Upper lobe of left lung (tissue), 6 donors: ENCODE data around the gene EN2. TPM values are rescaled to one million over a fixed set of nuclear protein-coding genes. Genes with fewer than 3 reads are reported as not detected.

Experiments
- ATAC-seq, 2 donors: fragments of 200-7000 bp; cut with Tn5 transposase; one replicate each; pipeline ENCODE4 v1.9.1; 2022; ENCODE audit warnings: mild to moderate bottlenecking in 2 of 2, moderate library complexity in 2 of 2; ENCODE audit not compliant: low FRiP score in 2 of 2
- DNase-seq, 2 donors: peaks; one replicate each; pipeline ENCODE4 v3.0.0-alpha.2; 2019 to 2020
- H3K27ac ChIP-seq, 4 donors: fragments of 200-600 bp; sonication (generic); one replicate each; pipeline ENCODE4 v1.5.1; 2016 to 2019
- H3K27me3 ChIP-seq, 4 donors: fragments of 200-600 bp; sonication (generic); one replicate each; pipeline ENCODE4 v1.5.1; 2017 to 2019
- H3K36me3 ChIP-seq, 4 donors: fragments of 200-600 bp; sonication (generic); one replicate each; pipeline ENCODE4 v1.5.1; 2016 to 2019
- H3K4me1 ChIP-seq, 4 donors: fragments of 200-600 bp; sonication (generic); one replicate each; pipeline ENCODE4 v1.5.1; 2018 to 2019
- H3K4me3 ChIP-seq, 4 donors: fragments of 200-600 bp; sonication (generic); one replicate each; pipeline ENCODE4 v1.5.1; 2017 to 2019; ENCODE audit warnings: mild to moderate bottlenecking in 2 of 4, moderate library complexity in 1 of 4
- H3K9me3 ChIP-seq, 4 donors: fragments of 200-600 bp; sonication (generic); one replicate each; pipeline ENCODE4 v1.5.1; 2018 to 2019
- CTCF ChIP-seq, 6 experiments: fragments of 450-650 bp in 4 of 6; fragments of 200-600 bp in 2 of 6; sonication (generic) in 2 of 6; IDR thresholded peaks; one replicate each; pipeline ENCODE4 v1.5.1; 2016 to 2019; ENCODE audit warnings: antibody characterized with exemption in 6 of 6
- EP300 ChIP-seq, 4 donors: sonication (generic); formaldehyde crosslinking; IDR thresholded peaks; one replicate each; pipeline ENCODE4 v1.5.1; 2017; ENCODE audit warnings: antibody characterized with exemption in 4 of 4, control low read depth in 2 of 4
- POLR2A ChIP-seq, 4 donors: fragments of 450-650 bp; IDR thresholded peaks; one replicate each; pipeline ENCODE4 v1.5.1; 2016 to 2017; ENCODE audit warnings: antibody characterized with exemption in 4 of 4, mild to moderate bottlenecking in 2 of 4
- POLR2AphosphoS5 ChIP-seq, 2 donors: sonication (generic); formaldehyde crosslinking; IDR thresholded peaks; one replicate each; pipeline ENCODE4 v1.5.1; 2017; ENCODE audit warnings: antibody characterized with exemption in 2 of 2
- WGBS, 2 donors: methylation state at CpG; one replicate each; pipeline ENCODE4 v1.1.5; 2017 to 2018; 5-methylcytosine and 5-hydroxymethylcytosine counted together
- total RNA-seq, 6 donors: library from RNA; depleted of rRNA in 4 of 6; stranded (reverse); fragments of >200 nt in 4 of 6; gene quantifications; one replicate each; pipeline versions ENCODE4 v1.1.0 to v1.2.1, GENCODE V29; 2016 to 2021
- donor health status: DM: no; HTN: no; CAD: no; lungs with moderate emphysema.
- donor health status: DM: no; HTN: yes; CAD: no; lungs with severe emphysema.

Gene EN2
- total RNA-seq, 6 donors from 2014 or later: not detected

- TF ChIP-seq POLR2AphosphoS5 (IDR thresholded peaks at IDR 0.05) (no peak), EP300 (IDR thresholded peaks at IDR 0.05) (no peak), POLR2A (IDR thresholded peaks at IDR 0.05) (no peak), CTCF (IDR thresholded peaks at IDR 0.05) (no peak)
- 6 to 14% methylated on average over 12 of the region's 12 CpGs for WGBS, 2 donors
- no peaks in the 10 kb centered on the region for H3K9me3 ChIP-seq
Observed at GRCh38 chr7:155469311-155470185, 11.6 kb downstream of the EN2 start.

GRCh38 chr7:155470186-155470487 is 12.2 kb downstream of the EN2 start:
- DNase-seq: no peak
- peaks cover 0 to 77% (median 54%) of the 10 kb centered on the region in 4 donors for H3K27me3 ChIP-seq
- WGBS, 2 donors: 24% methylated on average over 8 of the region's 8 CpGs

More at GRCh38 chr7:155469311-155470185, 11.6 kb downstream of the EN2 start:
- ATAC-seq (no peak), DNase-seq (no peak)
- no peak overlapping the region for H3K27ac ChIP-seq
- peaks cover 14 to 45% (median 24%) of the 10 kb centered on the region in 4 donors for H3K4me1 ChIP-seq
- H3K27me3 ChIP-seq: peaks cover 0 to 83% (median 57%) of the 10 kb centered on the region in 4 donors
- H3K36me3 ChIP-seq: no peaks in the 10 kb centered on the region
- H3K4me3 ChIP-seq: no peak overlapping the region

GRCh38 chr7:155470686-155471638 is 13.0 kb downstream of the EN2 start:
- Histone ChIP-seq H3K27ac (no peak overlapping the region), H3K4me1 (peaks cover 14 to 34% (median 24%) of the 10 kb centered on the region in 4 donors), H3K9me3 (peaks cover 0 to 3% (median 0%) of the 10 kb centered on the region in 4 donors), H3K4me3 (no peak overlapping the region), H3K27me3 (peaks cover 0 to 69% (median 48%) of the 10 kb centered on the region in 4 donors), H3K36me3 (no peaks in the 10 kb centered on the region)
- WGBS, 2 donors: 6 to 8% methylated on average over 14 to 24 of the region's 24 CpGs
- no peak for TF ChIP-seq POLR2AphosphoS5 (IDR thresholded peaks at IDR 0.05)
- TF ChIP-seq CTCF (IDR thresholded peaks at IDR 0.05): no peak
- TF ChIP-seq EP300 (IDR thresholded peaks at IDR 0.05): no peak
- TF ChIP-seq POLR2A (IDR thresholded peaks at IDR 0.05): no peak
- ATAC-seq (no peak), DNase-seq (peak in 1 of 2 donors; percentile 59)

More at GRCh38 chr7:155470186-155470487, 12.2 kb downstream of the EN2 start:
- no peaks in the 10 kb centered on the region for H3K9me3 ChIP-seq
- no peaks in the 10 kb centered on the region for H3K36me3 ChIP-seq
- no peak overlapping the region for H3K4me3 ChIP-seq
- no peak overlapping the region for H3K27ac ChIP-seq
- ATAC-seq: no peak
- TF ChIP-seq CTCF (IDR thresholded peaks at IDR 0.05) (no peak), POLR2A (IDR thresholded peaks at IDR 0.05) (no peak)
- H3K4me1 ChIP-seq: peaks cover 14 to 43% (median 24%) of the 10 kb centered on the region in 4 donors

GRCh38 chr7:155471718-155472117 is 13.8 kb downstream of the EN2 start:
- ATAC-seq: no peak
- peaks cover 0 to 62% (median 44%) of the 10 kb centered on the region in 4 donors for H3K27me3 ChIP-seq
- H3K4me1 ChIP-seq: peaks cover 9 to 27% (median 18%) of the 10 kb centered on the region in 4 donors
- H3K27ac ChIP-seq: no peak overlapping the region
- H3K4me3 ChIP-seq: no peak overlapping the region
- peak in 1 of 2 donors; percentile 32 for DNase-seq
- no peaks in the 10 kb centered on the region for H3K36me3 ChIP-seq
- WGBS, 2 donors: 12 to 13% methylated on average over 11 of the region's 11 CpGs
- TF ChIP-seq POLR2AphosphoS5 (IDR thresholded peaks at IDR 0.05) (no peak), EP300 (IDR thresholded peaks at IDR 0.05) (no peak), POLR2A (IDR thresholded peaks at IDR 0.05) (no peak), CTCF (IDR thresholded peaks at IDR 0.05) (no peak)
- peaks cover 0 to 6% (median 0%) of the 10 kb centered on the region in 4 donors for H3K9me3 ChIP-seq
